SK-N-SH (cell line): Measurements from ENCODE around the gene TCF19.

Source experiments
- EP300 ChIP-seq, 2 experiments: IDR thresholded peaks; 2 replicates each; pipeline versions ENCODE4 v1.4.0 to v1.6.1; 2012; ENCODE audit warnings: borderline replicate concordance in 1 of 2, low read depth in 1 of 2, low read length in 1 of 2
- EZH2phosphoT487 ChIP-seq: fragments of 200-600 bp; sonication (generic); IDR thresholded peaks from 2 replicates; pipeline ENCODE4 v1.6.1; 2017; ENCODE audit warnings: low read depth, mixed run types, mild to moderate bottlenecking, antibody characterized with exemption, moderate library complexity, borderline replicate concordance
- SMC3 ChIP-seq: IDR thresholded peaks from 2 replicates; pipeline ENCODE4 v1.6.1; 2012; ENCODE audit warnings: low read depth, low read length, improper control_type of control experiment
- TF ChIP-seq, protein P1 (sequence below): IDR thresholded peaks from 2 replicates; pipeline ENCODE4 v1.4.0; 2012; ENCODE audit warnings: low read depth, borderline replicate concordance
- TF ChIP-seq, protein P2 (sequence below): fragments of 200-600 bp; sonication (generic); IDR thresholded peaks from 2 replicates; pipeline ENCODE4 v1.6.1; 2017; ENCODE audit warnings: antibody characterized with exemption, mild to moderate bottlenecking, moderate library complexity

DNA sequence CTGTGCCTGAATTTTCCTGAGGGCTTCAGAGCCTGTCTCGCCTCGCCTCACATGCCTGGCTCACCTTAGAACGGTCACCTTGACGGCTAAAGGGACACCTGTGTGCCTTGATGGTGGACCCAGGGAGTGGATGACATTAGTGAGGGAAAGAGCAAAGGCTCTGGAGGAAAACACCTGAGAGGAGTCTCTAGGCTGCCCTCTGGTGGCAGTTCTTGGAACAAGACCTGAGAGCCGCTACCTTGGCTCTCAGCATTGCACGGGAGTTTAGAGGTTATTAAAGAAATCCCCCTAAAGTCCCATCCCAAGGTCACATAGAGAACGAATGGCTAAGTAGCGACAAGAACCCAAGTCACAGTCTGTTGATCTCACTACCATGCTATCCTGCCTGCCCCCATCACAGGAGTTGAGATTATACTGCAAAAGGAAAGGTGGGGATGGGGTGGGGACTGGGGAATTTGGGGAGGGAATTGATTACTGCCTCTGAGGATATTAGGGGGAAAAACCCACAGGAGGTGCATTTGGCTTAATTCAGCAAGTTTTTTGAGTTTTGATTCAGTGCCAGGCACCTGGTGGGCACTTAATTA lies 30.2 kb upstream of the TCF19 start:
- peak; percentile 49 for TF ChIP-seq SMC3
- TF ChIP-seq, protein P1, sequence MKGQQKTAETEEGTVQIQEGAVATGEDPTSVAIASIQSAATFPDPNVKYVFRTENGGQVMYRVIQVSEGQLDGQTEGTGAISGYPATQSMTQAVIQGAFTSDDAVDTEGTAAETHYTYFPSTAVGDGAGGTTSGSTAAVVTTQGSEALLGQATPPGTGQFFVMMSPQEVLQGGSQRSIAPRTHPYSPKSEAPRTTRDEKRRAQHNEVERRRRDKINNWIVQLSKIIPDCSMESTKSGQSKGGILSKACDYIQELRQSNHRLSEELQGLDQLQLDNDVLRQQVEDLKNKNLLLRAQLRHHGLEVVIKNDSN: no peak
- TF ChIP-seq EP300 (IDR thresholded peaks at IDR 0.05; ENCODE audit: borderline replicate concordance in 1 of 2, low read depth in 1 of 2, low read length in 1 of 2): no peak
- TF ChIP-seq, protein P2, sequence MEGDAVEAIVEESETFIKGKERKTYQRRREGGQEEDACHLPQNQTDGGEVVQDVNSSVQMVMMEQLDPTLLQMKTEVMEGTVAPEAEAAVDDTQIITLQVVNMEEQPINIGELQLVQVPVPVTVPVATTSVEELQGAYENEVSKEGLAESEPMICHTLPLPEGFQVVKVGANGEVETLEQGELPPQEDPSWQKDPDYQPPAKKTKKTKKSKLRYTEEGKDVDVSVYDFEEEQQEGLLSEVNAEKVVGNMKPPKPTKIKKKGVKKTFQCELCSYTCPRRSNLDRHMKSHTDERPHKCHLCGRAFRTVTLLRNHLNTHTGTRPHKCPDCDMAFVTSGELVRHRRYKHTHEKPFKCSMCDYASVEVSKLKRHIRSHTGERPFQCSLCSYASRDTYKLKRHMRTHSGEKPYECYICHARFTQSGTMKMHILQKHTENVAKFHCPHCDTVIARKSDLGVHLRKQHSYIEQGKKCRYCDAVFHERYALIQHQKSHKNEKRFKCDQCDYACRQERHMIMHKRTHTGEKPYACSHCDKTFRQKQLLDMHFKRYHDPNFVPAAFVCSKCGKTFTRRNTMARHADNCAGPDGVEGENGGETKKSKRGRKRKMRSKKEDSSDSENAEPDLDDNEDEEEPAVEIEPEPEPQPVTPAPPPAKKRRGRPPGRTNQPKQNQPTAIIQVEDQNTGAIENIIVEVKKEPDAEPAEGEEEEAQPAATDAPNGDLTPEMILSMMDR: peak; percentile 73
- no peak for TF ChIP-seq EZH2phosphoT487
